GM04504 (cell line): ENCODE data around the gene APOA4.

Source experiments
- DNase-seq: peaks from one replicate; pipeline ENCODE4 v3.0.0-alpha.2; 2012; ENCODE audit warnings: low read depth

APOA4 gene

GRCh38 chr11:116775975-116776374 lies 47.1 kb downstream of the APOA4 start:
- no peak for DNase-seq

GRCh38 chr11:116774661-116775060 lies 48.4 kb downstream of the APOA4 start:
- DNase-seq = no peak

- DNase-seq = no peak
Measured at GRCh38 chr11:116773203-116774097, 49.7 kb downstream of the APOA4 start.

GRCh38 chr11:116772443-116773202 lies 50.5 kb downstream of the APOA4 start, which contains the start of gene BUD13:
BUD13 (minus strand) TSS chr11:116772987; CDS start chr11:116772964, 23 bp downstream.
- peak; percentile 56 for DNase-seq

GRCh38 chr11:116771935-116772334 lies 51.2 kb downstream of the APOA4 start:
- no peak for DNase-seq
